ENCODE measurements around the gene HIVEP3.
A peak's percentile ranks its signal among the peaks of the same experiment; 100 is the strongest.

The HIVEP3 gene

GRCh38 chr1:41917835-41918449, 780 bp downstream of the HIVEP3 start (continued):
- no peak for TF ChIP-seq ZNF292 (tag by site-specific recombination; IDR thresholded peaks at IDR 0.05; ENCODE audit: borderline replicate concordance, low read depth)
- TF ChIP-seq ZNF335 (tag by site-specific recombination; conservative IDR thresholded peaks at IDR 0.05): peak; percentile 80
- TF ChIP-seq, protein P1, sequence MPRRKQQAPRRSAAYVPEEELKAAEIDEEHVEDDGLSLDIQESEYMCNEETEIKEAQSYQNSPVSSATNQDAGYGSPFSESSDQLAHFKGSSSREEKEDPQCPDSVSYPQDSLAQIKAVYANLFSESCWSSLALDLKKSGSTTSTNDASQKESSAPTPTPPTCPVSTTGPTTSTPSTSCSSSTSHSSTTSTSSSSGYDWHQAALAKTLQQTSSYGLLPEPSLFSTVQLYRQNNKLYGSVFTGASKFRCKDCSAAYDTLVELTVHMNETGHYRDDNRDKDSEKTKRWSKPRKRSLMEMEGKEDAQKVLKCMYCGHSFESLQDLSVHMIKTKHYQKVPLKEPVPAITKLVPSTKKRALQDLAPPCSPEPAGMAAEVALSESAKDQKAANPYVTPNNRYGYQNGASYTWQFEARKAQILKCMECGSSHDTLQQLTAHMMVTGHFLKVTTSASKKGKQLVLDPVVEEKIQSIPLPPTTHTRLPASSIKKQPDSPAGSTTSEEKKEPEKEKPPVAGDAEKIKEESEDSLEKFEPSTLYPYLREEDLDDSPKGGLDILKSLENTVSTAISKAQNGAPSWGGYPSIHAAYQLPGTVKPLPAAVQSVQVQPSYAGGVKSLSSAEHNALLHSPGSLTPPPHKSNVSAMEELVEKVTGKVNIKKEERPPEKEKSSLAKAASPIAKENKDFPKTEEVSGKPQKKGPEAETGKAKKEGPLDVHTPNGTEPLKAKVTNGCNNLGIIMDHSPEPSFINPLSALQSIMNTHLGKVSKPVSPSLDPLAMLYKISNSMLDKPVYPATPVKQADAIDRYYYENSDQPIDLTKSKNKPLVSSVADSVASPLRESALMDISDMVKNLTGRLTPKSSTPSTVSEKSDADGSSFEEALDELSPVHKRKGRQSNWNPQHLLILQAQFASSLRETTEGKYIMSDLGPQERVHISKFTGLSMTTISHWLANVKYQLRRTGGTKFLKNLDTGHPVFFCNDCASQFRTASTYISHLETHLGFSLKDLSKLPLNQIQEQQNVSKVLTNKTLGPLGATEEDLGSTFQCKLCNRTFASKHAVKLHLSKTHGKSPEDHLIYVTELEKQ (tag by site-specific recombination; IDR thresholded peaks at IDR 0.05; ENCODE audit: borderline replicate concordance): 0 out of 2 replicates have a peak, but pooled peaks have one; percentile 7
- no peak for TF ChIP-seq PBX3 (CRISPR knock-in tag; IDR thresholded peaks at IDR 0.05)
- 0 out of 2 replicates have a peak, but pooled peaks have one; percentile 4 for TF ChIP-seq ZNF37A (tag by site-specific recombination; IDR thresholded peaks at IDR 0.05)
- peak; percentile 91 for TF ChIP-seq ZBTB17 (tag by site-specific recombination; IDR thresholded peaks at IDR 0.05)
- TF ChIP-seq ZNF2 (tag by site-specific recombination; IDR thresholded peaks at IDR 0.05): 0 out of 2 replicates have a peak, but pooled peaks have one; percentile 19
- TF ChIP-seq REPIN1 (tag by site-specific recombination; IDR thresholded peaks at IDR 0.05; ENCODE audit: low read depth): no peak
- TF ChIP-seq, protein P2, sequence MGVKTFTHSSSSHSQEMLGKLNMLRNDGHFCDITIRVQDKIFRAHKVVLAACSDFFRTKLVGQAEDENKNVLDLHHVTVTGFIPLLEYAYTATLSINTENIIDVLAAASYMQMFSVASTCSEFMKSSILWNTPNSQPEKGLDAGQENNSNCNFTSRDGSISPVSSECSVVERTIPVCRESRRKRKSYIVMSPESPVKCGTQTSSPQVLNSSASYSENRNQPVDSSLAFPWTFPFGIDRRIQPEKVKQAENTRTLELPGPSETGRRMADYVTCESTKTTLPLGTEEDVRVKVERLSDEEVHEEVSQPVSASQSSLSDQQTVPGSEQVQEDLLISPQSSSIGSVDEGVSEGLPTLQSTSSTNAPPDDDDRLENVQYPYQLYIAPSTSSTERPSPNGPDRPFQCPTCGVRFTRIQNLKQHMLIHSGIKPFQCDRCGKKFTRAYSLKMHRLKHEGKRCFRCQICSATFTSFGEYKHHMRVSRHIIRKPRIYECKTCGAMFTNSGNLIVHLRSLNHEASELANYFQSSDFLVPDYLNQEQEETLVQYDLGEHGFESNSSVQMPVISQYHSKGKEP (tag by site-specific recombination; IDR thresholded peaks at IDR 0.05): 0 out of 2 replicates have a peak, but pooled peaks have one; percentile 19
- no peak for TF ChIP-seq HOXC10 (CRISPR knock-in tag; IDR thresholded peaks at IDR 0.05)
- TF ChIP-seq, protein P3, sequence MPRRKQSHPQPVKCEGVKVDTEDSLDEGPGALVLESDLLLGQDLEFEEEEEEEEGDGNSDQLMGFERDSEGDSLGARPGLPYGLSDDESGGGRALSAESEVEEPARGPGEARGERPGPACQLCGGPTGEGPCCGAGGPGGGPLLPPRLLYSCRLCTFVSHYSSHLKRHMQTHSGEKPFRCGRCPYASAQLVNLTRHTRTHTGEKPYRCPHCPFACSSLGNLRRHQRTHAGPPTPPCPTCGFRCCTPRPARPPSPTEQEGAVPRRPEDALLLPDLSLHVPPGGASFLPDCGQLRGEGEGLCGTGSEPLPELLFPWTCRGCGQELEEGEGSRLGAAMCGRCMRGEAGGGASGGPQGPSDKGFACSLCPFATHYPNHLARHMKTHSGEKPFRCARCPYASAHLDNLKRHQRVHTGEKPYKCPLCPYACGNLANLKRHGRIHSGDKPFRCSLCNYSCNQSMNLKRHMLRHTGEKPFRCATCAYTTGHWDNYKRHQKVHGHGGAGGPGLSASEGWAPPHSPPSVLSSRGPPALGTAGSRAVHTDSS (tag by site-specific recombination; IDR thresholded peaks at IDR 0.05): 0 out of 2 replicates have a peak, but pooled peaks have one; percentile 7
- no peak for TF ChIP-seq ZNF184 (tag by site-specific recombination; IDR thresholded peaks at IDR 0.05)
- no peak for TF ChIP-seq ZNF677 (tag by site-specific recombination; IDR thresholded peaks at IDR 0.05)
- no peak for TF ChIP-seq MZF1 (tag by site-specific recombination; IDR thresholded peaks at IDR 0.05; ENCODE audit: borderline replicate concordance)
- TF ChIP-seq YY1 (tag by site-specific recombination; IDR thresholded peaks at IDR 0.05): peak; percentile 49; the same call in 1 of the 2 replicates
- TF ChIP-seq GLIS1 (tag by site-specific recombination; IDR thresholded peaks at IDR 0.05): no peak
- TF ChIP-seq ZNF692 (tag by site-specific recombination; IDR thresholded peaks at IDR 0.05): 0 out of 2 replicates have a peak, but pooled peaks have one; percentile 14
- no peak; the same call in 1 of the 2 replicates for TF ChIP-seq ZNF596 (tag by site-specific recombination; IDR thresholded peaks at IDR 0.05)
- TF ChIP-seq ZNF600 (tag by site-specific recombination; IDR thresholded peaks at IDR 0.05): peak; percentile 67
- TF ChIP-seq ZNF274 (IDR thresholded peaks at IDR 0.05; ENCODE audit: low read length): no peak
- no peak for TF ChIP-seq ZNF274 (tag by site-specific recombination; IDR thresholded peaks at IDR 0.05; ENCODE audit: borderline replicate concordance)
- TF ChIP-seq ZNF114 (tag by site-specific recombination; IDR thresholded peaks at IDR 0.05): no peak
- peak; percentile 57 for TF ChIP-seq ZIC2 (tag by site-specific recombination; IDR thresholded peaks at IDR 0.05)
- TF ChIP-seq SP2 (tag by site-specific recombination; IDR thresholded peaks at IDR 0.05): 0 out of 2 replicates have a peak, but pooled peaks have one; percentile 5
- TF ChIP-seq, protein P4, sequence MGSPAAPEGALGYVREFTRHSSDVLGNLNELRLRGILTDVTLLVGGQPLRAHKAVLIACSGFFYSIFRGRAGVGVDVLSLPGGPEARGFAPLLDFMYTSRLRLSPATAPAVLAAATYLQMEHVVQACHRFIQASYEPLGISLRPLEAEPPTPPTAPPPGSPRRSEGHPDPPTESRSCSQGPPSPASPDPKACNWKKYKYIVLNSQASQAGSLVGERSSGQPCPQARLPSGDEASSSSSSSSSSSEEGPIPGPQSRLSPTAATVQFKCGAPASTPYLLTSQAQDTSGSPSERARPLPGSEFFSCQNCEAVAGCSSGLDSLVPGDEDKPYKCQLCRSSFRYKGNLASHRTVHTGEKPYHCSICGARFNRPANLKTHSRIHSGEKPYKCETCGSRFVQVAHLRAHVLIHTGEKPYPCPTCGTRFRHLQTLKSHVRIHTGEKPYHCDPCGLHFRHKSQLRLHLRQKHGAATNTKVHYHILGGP (tag by site-specific recombination; IDR thresholded peaks at IDR 0.05): no peak
- 0 out of 2 replicates have a peak, but pooled peaks have one; percentile 21 for TF ChIP-seq IKZF3 (tag by site-specific recombination; IDR thresholded peaks at IDR 0.05)
- TF ChIP-seq, protein P5, sequence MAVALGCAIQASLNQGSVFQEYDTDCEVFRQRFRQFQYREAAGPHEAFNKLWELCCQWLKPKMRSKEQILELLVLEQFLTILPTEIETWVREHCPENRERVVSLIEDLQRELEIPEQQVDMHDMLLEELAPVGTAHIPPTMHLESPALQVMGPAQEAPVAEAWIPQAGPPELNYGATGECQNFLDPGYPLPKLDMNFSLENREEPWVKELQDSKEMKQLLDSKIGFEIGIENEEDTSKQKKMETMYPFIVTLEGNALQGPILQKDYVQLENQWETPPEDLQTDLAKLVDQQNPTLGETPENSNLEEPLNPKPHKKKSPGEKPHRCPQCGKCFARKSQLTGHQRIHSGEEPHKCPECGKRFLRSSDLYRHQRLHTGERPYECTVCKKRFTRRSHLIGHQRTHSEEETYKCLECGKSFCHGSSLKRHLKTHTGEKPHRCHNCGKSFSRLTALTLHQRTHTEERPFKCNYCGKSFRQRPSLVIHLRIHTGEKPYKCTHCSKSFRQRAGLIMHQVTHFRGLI (tag by site-specific recombination; IDR thresholded peaks at IDR 0.05): peak; percentile 50; the same call in 1 of the 2 replicates
- 0 out of 2 replicates have a peak, but pooled peaks have one; percentile 18 for TF ChIP-seq TRIM28 (IDR thresholded peaks at IDR 0.05; ENCODE audit: borderline replicate concordance, low read length)

All from HEK293 (cell line).